ENCODE data around the gene MELTF.

DNA sequence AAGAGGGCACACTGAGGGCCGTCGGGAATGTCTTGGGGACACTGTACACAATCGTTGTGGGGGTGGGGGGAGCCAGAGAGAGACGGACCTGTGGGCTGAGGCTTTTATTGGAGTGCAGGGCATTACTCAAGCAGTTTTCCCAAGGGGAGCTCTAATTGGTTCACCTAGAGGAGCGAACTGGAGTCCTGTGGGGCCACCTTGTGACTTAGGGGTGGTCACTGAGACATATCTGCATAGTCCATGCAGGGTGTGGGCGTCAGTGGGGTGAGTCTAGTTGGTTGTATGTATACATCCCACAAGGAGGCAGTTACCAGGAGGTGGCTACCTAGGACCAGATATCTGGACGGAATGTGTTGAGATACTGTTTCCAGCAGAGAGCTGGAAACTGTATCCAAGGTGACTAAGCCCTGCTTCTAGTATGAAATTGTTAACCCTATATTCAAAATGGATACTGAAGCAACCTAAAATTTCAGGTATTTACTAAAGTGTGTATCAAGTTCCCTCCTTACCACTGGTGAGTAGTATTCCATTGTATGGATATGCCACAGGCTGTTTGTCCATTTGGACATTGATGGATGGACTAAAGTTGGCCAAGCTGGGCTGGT, 58.4 kb downstream of the MELTF start:
- TF ChIP-seq POLR2AphosphoS5 (IDR thresholded peaks at IDR 0.05; ENCODE audit: borderline replicate concordance, low read depth, low read length) (no peak), EZH2 (IDR thresholded peaks at IDR 0.05) (no peak)
